ENCODE data around the gene KLHDC9.

- TF ChIP-seq CTCF (conservative IDR thresholded peaks at IDR 0.05 in 1 of 2, IDR thresholded peaks at IDR 0.05 in 1 of 2; ENCODE audit: low read depth in 1 of 2, low read length in 2 of 2) (no peak), EZH2 (IDR thresholded peaks at IDR 0.05; ENCODE audit: low read length, missing control alignments) (no peak)
Measured at GRCh38 chr1:161074676-161075368, 23.3 kb upstream of the KLHDC9 start.

Data from fibroblast of lung (primary cell).